Occipital lobe (tissue), 2 donors: Measurements from ENCODE around the gene IFNGR1. TPM values are rescaled to one million over a fixed set of nuclear protein-coding genes. Genes with fewer than 3 reads are reported as not detected.
"Not testable (repeated sequence)": the region's sequence is repeated elsewhere in the genome, so short reads cannot be mapped to it uniquely, and the experiment has no call there.

ENCODE experiments used
- DNase-seq: peaks from one replicate; lab custom pipeline; 2025; lab: John Stamatoyannopoulos, UW
- total RNA-seq: library from RNA; depleted of rRNA; stranded (reverse); fragments of >200 nt; gene quantifications from one replicate; pipeline ENCODE4 v1.2.3, GENCODE V29; 2014

Gene IFNGR1
- total RNA-seq, 1 donor from 2014 or later, result 72.5 TPM

DNA sequence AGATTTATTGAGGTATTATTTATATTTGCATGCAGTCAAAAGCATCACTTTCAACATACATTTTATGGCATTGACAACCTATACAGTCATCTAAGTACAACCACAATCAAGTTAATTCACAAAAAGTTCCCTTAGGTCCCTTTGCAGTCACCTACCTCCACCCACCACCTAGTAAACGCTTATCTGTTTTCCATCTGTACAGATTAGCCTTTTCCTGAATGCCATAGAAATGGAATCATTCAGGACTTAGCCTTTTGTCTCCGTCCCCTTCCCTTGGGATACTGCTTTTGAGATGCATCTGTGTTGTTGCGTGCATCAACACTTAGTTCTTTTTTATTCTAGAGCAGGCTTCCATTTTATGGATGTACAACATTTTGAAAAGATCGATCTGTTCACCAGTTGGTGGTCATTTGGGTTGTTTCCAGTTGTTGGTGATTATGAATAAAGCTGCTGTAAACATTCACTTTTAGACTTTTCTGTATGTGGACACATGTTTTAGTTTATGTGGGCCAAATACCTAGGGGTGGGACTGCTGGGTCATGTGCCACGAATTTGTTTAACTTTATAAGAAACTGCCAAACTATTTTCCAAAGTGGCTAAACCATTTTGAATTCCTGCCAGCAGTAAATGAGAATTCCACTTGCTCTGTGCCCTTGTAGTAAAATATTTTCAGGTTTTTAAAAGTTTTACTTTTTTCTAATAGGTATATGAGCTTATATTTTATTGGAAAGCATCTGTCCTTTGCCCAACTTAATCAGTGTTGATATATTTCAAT lies 17.6 kb upstream of the IFNGR1 start:
- no peak for DNase-seq

DNA sequence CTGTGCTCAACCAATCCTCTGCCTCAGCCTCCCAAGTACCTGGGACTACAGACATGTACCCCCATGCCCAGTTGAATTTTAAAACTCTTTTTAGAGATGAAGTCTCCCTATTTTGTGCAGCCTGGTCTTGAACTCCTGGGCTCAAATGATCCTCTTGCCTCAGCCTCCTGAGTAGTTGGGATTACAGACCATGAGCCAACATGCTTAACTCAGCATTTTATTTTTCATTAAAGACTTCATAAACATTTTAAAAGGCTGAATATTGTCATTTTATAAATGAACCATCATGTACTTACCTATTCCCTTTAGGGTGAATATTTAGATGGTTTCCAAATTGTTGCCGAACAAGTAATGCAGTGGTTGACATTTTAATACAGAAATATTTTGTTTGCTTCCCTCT lies 16.5 kb upstream of the IFNGR1 start:
- DNase-seq, result no peak

DNA sequence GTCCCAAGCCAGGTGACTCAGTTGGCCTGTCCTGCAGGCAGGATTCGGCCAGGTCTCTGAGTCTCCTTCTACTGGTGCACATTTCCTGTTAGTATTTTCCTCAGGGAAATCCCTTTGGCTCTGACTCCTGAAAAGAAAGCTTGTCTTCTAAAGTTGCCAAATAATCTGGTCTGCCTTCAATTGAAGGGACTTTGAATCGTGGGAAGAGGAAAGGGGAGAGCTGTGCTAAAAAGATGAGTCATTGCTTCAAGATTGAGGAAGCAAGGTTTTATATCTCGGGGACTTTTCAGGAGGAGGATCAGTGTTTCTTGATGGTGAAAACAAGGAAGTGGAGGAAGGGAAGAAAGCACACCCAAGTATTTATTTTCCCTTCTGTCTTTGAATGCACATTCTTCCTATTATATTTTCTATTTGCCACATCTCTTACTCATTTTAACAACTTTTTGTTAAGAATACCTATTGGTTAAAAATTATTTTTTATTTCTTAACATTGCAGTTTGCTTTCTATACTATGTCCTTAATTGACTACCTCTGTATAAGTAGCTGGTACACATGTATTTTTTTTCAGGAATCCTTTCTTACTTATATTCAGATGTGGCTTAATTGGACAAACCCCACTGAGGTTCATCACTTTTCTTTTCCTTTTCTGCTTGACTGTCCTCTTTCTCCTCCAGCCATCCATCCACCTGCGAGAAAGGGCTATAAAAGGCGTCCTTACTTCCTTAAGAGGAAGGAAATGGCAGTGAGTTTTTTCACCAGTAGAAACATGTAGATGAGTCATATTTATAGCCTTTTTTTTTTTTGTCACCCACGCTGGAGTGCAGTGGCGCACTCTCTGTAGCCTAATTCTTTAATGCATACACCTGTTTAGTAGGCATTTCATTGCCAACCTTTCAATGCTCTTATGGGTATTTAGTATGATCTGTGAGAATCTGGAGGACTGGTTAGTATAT lies 15.0 kb upstream of the IFNGR1 start:
- DNase-seq, result no peak

GRCh38 chr6:137231895-137232294 lies 12.7 kb upstream of the IFNGR1 start:
- DNase-seq, result no peak

- DNase-seq, result no peak
These were observed 11.9 kb upstream of the IFNGR1 start for GRCh38 chr6:137230956-137231555.

DNA sequence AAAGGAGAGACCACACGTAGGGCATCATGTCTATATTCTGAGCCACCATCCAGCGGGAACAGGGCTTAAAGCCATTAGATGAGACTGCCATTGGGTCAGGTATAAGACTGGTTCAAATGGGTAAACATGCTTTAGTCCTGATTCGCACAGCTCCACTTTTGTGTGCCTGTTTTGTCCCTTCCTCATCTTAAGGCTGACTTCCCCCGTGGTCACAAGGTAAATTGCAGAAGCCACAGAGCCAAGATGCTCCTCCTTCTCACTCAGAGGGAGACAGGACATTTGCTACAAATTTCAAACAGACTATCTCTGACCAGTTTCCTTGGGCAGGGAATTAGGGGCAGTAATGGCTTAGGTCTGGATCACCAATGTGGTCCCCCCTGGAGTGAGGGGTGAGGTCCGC lies 11.4 kb upstream of the IFNGR1 start:
- DNase-seq, result no peak

GRCh38 chr6:137229075-137229759 lies 10.0 kb upstream of the IFNGR1 start:
- DNase-seq, result no peak

- DNase-seq, result no peak
These were observed 8.7 kb upstream of the IFNGR1 start for GRCh38 chr6:137227871-137228302.

DNA sequence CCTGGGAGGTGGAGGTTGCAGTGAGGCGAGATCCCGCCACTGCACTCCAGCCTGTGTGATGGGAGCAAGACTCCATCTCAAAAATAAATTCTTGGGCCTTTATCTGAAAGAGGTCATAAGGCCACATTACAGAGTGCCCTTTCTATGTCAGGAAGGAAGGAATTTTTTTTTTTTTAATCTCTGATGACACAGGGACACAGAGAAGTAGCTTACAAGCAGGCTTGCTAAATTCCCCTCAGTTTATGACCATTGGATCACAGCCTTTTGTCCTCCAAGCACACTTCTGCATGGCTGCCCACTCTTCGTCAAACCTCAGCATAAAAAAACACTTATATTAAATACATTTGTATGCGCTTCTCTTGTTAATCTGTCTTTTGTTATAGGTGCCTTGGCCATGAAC lies 7.5 kb upstream of the IFNGR1 start:
- DNase-seq, result no peak

DNA sequence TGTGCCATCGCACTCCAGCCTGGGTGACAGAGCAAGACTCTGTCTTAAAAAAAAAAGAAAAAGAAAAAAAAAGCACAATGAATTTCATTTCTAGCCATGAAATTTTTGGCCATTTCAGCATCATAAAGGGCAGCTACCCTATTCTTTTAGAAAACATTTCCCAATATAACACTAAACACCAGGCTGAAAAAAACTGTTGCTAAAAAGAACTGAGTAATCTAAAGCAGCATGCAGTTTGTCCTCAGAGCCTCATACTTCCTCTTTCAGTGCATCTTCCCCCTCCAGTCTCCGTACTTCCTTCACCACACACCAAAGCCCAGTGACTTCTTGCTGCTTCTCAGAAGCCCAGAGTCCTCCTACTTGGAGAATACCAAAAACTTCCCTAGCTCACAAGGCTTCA lies 5.6 kb upstream of the IFNGR1 start:
- no peak for DNase-seq

DNA sequence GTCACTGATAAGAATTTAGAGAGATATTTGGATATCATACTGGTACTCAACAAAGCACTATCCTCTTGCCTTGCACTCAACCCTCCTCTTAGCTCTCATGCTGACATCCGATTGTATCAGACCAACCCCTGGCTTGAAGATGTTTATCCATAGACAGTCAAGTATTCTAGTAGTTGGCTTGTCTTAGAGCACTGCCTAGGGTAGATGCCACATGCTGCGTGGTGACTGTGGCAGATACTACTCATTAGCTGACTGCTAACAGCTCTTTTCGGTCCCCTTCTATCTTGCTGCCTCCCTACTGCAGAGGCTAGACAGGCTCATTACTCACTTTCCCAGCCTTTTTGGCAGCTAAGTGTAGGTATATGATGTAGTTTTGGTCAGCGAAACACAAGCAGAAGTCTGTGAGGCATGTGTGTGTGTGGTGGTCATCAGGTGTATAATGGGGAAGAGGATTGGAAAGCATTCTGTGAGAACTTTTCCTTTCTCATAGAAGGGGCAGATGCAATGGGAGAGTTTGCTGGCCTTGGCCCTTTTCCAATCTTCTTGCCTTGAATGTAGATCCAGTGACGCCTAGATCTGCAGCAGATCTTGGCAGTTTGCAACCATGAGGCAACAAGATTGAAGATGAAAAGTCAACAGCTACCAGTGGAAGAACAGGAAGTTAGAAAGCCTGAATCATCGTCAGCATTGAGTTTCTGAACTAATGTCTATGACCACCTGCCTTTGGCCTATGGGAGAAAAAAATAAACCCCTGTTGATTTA lies 4.4 kb upstream of the IFNGR1 start:
- no peak for DNase-seq

DNA sequence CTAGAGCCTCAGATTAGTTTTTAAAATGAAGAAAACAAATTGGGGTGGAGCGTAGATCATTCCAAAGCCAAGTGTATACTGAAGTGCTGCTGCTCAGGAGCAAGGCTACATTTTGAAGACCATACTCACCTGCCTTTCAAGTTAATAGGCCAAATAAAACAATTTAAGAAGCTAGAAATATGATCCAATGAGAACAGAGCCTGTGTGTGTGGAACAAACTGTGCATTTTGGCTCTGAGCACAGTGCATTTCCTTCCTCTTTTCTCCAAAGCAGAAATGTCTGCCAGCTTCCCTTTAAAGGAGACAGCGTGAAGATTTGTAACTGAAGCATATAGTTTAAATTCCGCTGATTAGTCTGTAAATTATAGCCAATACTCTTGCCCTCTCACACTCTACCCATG lies 3.2 kb upstream of the IFNGR1 start:
- no peak for DNase-seq

- no peak for DNase-seq
These were observed 573 bp upstream of the IFNGR1 start for GRCh38 chr6:137219664-137220252.

- DNase-seq, result no peak
These were observed 690 bp downstream of the IFNGR1 start for GRCh38 chr6:137218473-137218916.

DNA sequence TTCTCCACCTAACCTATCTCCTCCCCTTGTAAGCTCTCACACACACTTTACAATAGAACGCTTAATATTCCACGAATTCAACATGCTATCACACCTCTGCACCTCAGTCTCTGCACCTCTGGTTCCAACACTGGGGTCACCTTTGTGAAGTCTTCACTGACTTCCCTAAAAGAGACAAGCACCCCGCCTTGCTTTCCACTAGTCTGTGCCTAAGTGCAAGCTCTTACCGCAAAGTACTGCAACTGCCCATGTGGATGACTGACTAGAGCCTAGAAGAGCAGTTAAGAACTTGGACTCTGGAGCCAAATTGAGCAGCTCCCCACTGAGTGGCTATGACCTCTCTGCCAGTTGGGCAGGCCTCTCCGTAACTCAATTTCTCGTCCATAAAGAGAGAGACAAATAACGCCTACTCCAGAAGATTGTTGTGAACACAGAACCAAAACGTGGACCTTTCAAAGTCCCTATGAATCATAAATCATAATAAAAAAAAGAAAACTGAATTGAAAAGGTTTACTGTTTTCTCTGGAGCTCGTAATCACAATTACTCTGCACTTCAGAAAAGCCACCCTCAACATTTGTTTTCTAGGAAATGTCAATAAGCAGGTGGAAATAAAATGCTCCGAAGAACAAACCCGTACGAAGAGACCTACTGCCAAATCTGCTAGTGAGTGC lies 1.2 kb downstream of the IFNGR1 start:
- no peak for DNase-seq

DNA sequence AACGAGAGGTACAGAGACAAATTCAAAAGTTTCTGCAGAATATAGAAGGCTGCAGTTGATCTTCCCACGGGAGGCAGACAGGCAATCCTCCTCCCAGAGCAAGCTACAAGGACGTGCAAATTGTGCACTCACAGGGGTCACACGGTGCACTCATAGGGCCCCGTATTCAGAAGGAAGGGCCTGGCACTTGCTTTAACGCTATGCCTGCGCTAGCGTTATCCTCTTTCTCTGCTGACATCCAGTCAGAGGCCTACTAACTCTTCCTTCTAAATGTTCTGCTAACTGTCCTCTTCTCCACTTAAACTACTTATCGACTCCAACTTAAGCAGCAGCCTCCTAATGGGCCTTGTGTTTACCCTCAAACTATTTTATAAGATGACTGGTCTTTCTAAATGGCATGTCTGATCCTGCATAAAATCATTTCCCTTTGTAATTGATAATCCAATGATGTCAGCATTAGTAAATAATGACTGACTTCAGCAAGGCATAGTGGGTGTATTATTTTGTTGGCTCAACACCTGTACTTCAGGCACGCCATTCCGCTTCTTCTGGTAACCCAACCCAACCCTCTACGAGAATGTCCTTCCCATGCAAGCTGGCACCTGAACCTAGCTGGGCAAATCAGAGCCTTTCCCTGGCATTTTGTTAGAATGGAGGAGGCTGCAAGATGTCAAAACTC lies 2.2 kb downstream of the IFNGR1 start:
- DNase-seq, result no peak

GRCh38 chr6:137216106-137216505 lies 3.1 kb downstream of the IFNGR1 start:
- no peak for DNase-seq

- DNase-seq, result not testable (repeated sequence)
These were observed 3.6 kb downstream of the IFNGR1 start for GRCh38 chr6:137215630-137216029.

- no peak for DNase-seq
These were observed 4.3 kb downstream of the IFNGR1 start for GRCh38 chr6:137214931-137215330.
